A549 (cell line): ENCODE measurements around the gene GAS6.

Experiments used
- CEBPB ChIP-seq, 2 experiments: fragments of >200 bp in 1 of 2; sonication (Bioruptor Twin) in 1 of 2; formaldehyde crosslinking in 1 of 2; IDR thresholded peaks; 2 replicates each; pipeline ENCODE4 v1.6.1; 2012 to 2016
- CTCF ChIP-seq: fragments of >200 bp; sonication (Bioruptor Twin); formaldehyde crosslinking; IDR thresholded peaks from 3 replicates; pipeline ENCODE4 v1.5.1; 2016
- EP300 ChIP-seq, 2 experiments: fragments of >200 bp; sonication (Bioruptor Twin); formaldehyde crosslinking; IDR thresholded peaks; 2 replicates in 1 of 2; 3 replicates in 1 of 2; pipeline ENCODE4 v1.6.1; 2016 to 2017
- ESRRA ChIP-seq: fragments of 150-350 bp; IDR thresholded peaks from 2 replicates; pipeline ENCODE4 v1.6.1; 2014; ENCODE audit warnings: mild to moderate bottlenecking, low read length, borderline replicate concordance
- GATA3 ChIP-seq: IDR thresholded peaks from 2 replicates; pipeline ENCODE4 v1.6.1; 2012; ENCODE audit warnings: borderline replicate concordance
- KDM1A ChIP-seq: fragments of 200-600 bp; sonication (generic); IDR thresholded peaks from 2 replicates; pipeline ENCODE4 v1.6.1; 2016; ENCODE audit warnings: low read depth, mild to moderate bottlenecking
- KDM5A ChIP-seq: fragments of 200-600 bp; sonication (generic); IDR thresholded peaks from 2 replicates; pipeline ENCODE4 v1.6.1; 2016; ENCODE audit warnings: antibody characterized with exemption, mild to moderate bottlenecking
- MAZ ChIP-seq: fragments of 150-350 bp; IDR thresholded peaks from 2 replicates; pipeline ENCODE4 v1.6.1; 2014; ENCODE audit warnings: antibody characterized with exemption, low read depth, low read length, borderline replicate concordance
- NPAS2 ChIP-seq: fragments of 250-450 bp; sonication (Bioruptor Pico); IDR thresholded peaks from 2 replicates; pipeline ENCODE4 v1.8.0; 2022; ENCODE audit warnings: mild to moderate bottlenecking, moderate library complexity, borderline replicate concordance
- NR3C1 ChIP-seq: fragments of >200 bp; sonication (Bioruptor Twin); formaldehyde crosslinking; IDR thresholded peaks from 3 replicates; pipeline ENCODE4 v1.6.1; 2017
- POLR2A ChIP-seq: IDR thresholded peaks from 2 replicates; pipeline ENCODE4 v1.6.1; 2012; ENCODE audit warnings: mild to moderate bottlenecking, low read length
- ZSCAN20 ChIP-seq: fragments of 250-450 bp; sonication (Bioruptor Pico); IDR thresholded peaks from 2 replicates; pipeline ENCODE4 v1.8.0; 2022; ENCODE audit warnings: mild to moderate bottlenecking, moderate library complexity

DNA sequence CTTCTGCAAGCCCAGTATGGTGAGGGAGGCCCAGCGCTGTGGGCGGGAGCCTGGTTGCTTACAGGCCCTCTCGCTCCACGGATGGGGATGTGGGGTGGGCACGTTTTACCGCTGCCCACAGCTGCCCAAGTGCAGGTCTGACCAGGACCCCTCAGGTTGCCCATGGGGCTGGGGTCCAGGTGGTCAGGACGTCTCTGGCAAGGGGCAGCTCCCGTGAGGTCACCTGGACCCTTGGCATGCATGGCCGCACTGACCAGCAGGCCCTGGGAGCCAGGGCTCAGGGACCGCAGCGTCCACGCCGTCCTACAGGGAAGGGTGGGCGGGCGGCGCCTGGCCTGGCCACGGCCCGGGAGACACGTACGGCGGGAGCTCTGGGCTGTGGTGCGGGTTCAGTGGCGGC, 32.8 kb downstream of the GAS6 start:
- TF ChIP-seq KDM5A (no peak), CTCF (no peak), MAZ (no peak), KDM1A (no peak), ESRRA (no peak), EP300 (IDR thresholded peaks at IDR 0.05) (no peak), GATA3 (no peak), NR3C1 (no peak), NPAS2 (no peak), CEBPB (IDR thresholded peaks at IDR 0.05) (no peak), ZSCAN20 (no peak), POLR2A (no peak)
